BLaER1 (cell line): ENCODE measurements around the gene SMIM35.
"Not testable (repeated sequence)": the region's sequence is repeated elsewhere in the genome, so short reads cannot be mapped to it uniquely, and the experiment has no call there.

Source experiments
- H3K27ac ChIP-seq: shearing (Covaris generic); formaldehyde crosslinking; 2 replicates; pipeline ENCODE4 v1.8.1; 2022
- H3K27me3 ChIP-seq: shearing (Covaris generic); formaldehyde crosslinking; 2 replicates; pipeline ENCODE4 v1.8.1; 2022
- H3K36me3 ChIP-seq: shearing (Covaris generic); formaldehyde crosslinking; 2 replicates; pipeline ENCODE4 v1.8.1; 2022
- H3K4me1 ChIP-seq: shearing (Covaris generic); formaldehyde crosslinking; 2 replicates; pipeline ENCODE4 v1.8.1; 2022
- H3K4me2 ChIP-seq: shearing (Covaris generic); formaldehyde crosslinking; 2 replicates; pipeline ENCODE4 v1.8.1; 2022
- H3K4me3 ChIP-seq: shearing (Covaris generic); formaldehyde crosslinking; 2 replicates; pipeline ENCODE4 v1.8.1; 2022
- H3K9ac ChIP-seq: shearing (Covaris generic); formaldehyde crosslinking; 2 replicates; pipeline ENCODE4 v1.8.1; 2022
- H3K9me3 ChIP-seq: shearing (Covaris generic); formaldehyde crosslinking; 2 replicates; pipeline ENCODE4 v1.8.1; 2022
- H4K20me1 ChIP-seq: shearing (Covaris generic); formaldehyde crosslinking; 2 replicates; pipeline ENCODE4 v1.8.1; 2022
- Cebpa-rat ChIP-seq: shearing (Covaris generic); IDR thresholded peaks from 2 replicates; pipeline ENCODE4 v1.8.1; 2022

The SMIM35 gene

GRCh38 chr11:118068945-118069612 lies 17.7 kb downstream of the SMIM35 start:
- no peak for TF ChIP-seq Cebpa-rat
- Histone ChIP-seq H3K4me1 (no peaks in the 10 kb centered on the region), H4K20me1 (no peaks in the 10 kb centered on the region)

GRCh38 chr11:118068206-118068944 lies 18.4 kb downstream of the SMIM35 start:
- Histone ChIP-seq H3K4me1 (no peaks in the 10 kb centered on the region), H3K4me3 (no peak overlapping the region), H3K36me3 (no peaks in the 10 kb centered on the region), H3K27ac (no peak overlapping the region), H4K20me1 (no peaks in the 10 kb centered on the region), H3K9me3 (no peaks in the 10 kb centered on the region), H3K4me2 (no peak overlapping the region), H3K27me3 (no peaks in the 10 kb centered on the region), H3K9ac (no peak overlapping the region)
- TF ChIP-seq Cebpa-rat, result no peak

More at GRCh38 chr11:118068945-118069612, 17.7 kb downstream of the SMIM35 start:
- H3K4me2 ChIP-seq, result no peak overlapping the region
- no peaks in the 10 kb centered on the region for H3K9me3 ChIP-seq
- H3K27me3 ChIP-seq, result no peaks in the 10 kb centered on the region
- H3K27ac ChIP-seq, result no peak overlapping the region
- no peaks in the 10 kb centered on the region for H3K36me3 ChIP-seq
- H3K4me3 ChIP-seq, result no peak overlapping the region
- H3K9ac ChIP-seq, result no peak overlapping the region

- no peak for TF ChIP-seq Cebpa-rat
- Histone ChIP-seq H3K9me3 (no peaks in the 10 kb centered on the region), H4K20me1 (no peaks in the 10 kb centered on the region), H3K27me3 (no peaks in the 10 kb centered on the region), H3K9ac (no peak overlapping the region), H3K4me2 (no peak overlapping the region), H3K36me3 (no peaks in the 10 kb centered on the region), H3K27ac (no peak overlapping the region), H3K4me1 (no peaks in the 10 kb centered on the region), H3K4me3 (no peak overlapping the region)
Measured at GRCh38 chr11:118067006-118067405, 19.8 kb downstream of the SMIM35 start.

GRCh38 chr11:118065384-118065783 lies 21.4 kb downstream of the SMIM35 start:
- TF ChIP-seq Cebpa-rat, result no peak
- Histone ChIP-seq H3K4me2 (no peak overlapping the region), H3K4me1 (no peaks in the 10 kb centered on the region), H4K20me1 (no peaks in the 10 kb centered on the region), H3K9ac (no peak overlapping the region), H3K9me3 (no peaks in the 10 kb centered on the region), H3K4me3 (no peak overlapping the region), H3K27ac (no peak overlapping the region), H3K36me3 (no peaks in the 10 kb centered on the region), H3K27me3 (no peaks in the 10 kb centered on the region)

- Histone ChIP-seq H3K36me3 (no peaks in the 10 kb centered on the region), H3K9ac (no peak overlapping the region), H4K20me1 (no peaks in the 10 kb centered on the region), H3K4me2 (no peak overlapping the region), H3K9me3 (no peaks in the 10 kb centered on the region), H3K27ac (no peak overlapping the region), H3K4me1 (no peaks in the 10 kb centered on the region), H3K27me3 (no peaks in the 10 kb centered on the region), H3K4me3 (no peak overlapping the region)
- no peak for TF ChIP-seq Cebpa-rat
Measured at GRCh38 chr11:118064956-118065355, 21.8 kb downstream of the SMIM35 start.

- not testable (repeated sequence) for H3K4me1 ChIP-seq, H3K36me3 ChIP-seq, H3K9ac ChIP-seq, H3K4me2 ChIP-seq, H4K20me1 ChIP-seq, H3K4me3 ChIP-seq, H3K27ac ChIP-seq, H3K9me3 ChIP-seq, H3K27me3 ChIP-seq
Measured at GRCh38 chr11:118062631-118063030, 24.1 kb downstream of the SMIM35 start.

- not testable (repeated sequence) for H3K27me3 ChIP-seq, H3K36me3 ChIP-seq, H3K4me3 ChIP-seq, H3K4me2 ChIP-seq, H3K4me1 ChIP-seq, H4K20me1 ChIP-seq, H3K9me3 ChIP-seq, H3K27ac ChIP-seq, H3K9ac ChIP-seq
Measured at GRCh38 chr11:118062181-118062580, 24.6 kb downstream of the SMIM35 start.

GRCh38 chr11:118061586-118062125 lies 25.1 kb downstream of the SMIM35 start:
- H3K27ac ChIP-seq, result no peak overlapping the region

GRCh38 chr11:118060869-118061268 lies 25.9 kb downstream of the SMIM35 start:
- H3K36me3 ChIP-seq, result no peaks in the 10 kb centered on the region
- H3K4me2 ChIP-seq, result no peak overlapping the region
- H3K9me3 ChIP-seq, result no peaks in the 10 kb centered on the region
- no peak overlapping the region for H3K4me3 ChIP-seq
- H3K27ac ChIP-seq, result no peak overlapping the region
- H3K9ac ChIP-seq, result no peak overlapping the region
- no peak for TF ChIP-seq Cebpa-rat
- no peaks in the 10 kb centered on the region for H3K27me3 ChIP-seq
- no peaks in the 10 kb centered on the region for H3K4me1 ChIP-seq
- no peaks in the 10 kb centered on the region for H4K20me1 ChIP-seq

More at GRCh38 chr11:118061586-118062125, 25.1 kb downstream of the SMIM35 start:
- Histone ChIP-seq H3K4me3 (no peak overlapping the region), H3K36me3 (no peaks in the 10 kb centered on the region), H3K9ac (no peak overlapping the region), H3K4me2 (no peak overlapping the region), H3K9me3 (no peaks in the 10 kb centered on the region), H4K20me1 (no peaks in the 10 kb centered on the region), H3K27me3 (no peaks in the 10 kb centered on the region), H3K4me1 (no peaks in the 10 kb centered on the region)
- no peak for TF ChIP-seq Cebpa-rat

GRCh38 chr11:118060081-118060661 lies 26.6 kb downstream of the SMIM35 start:
- H3K4me3 ChIP-seq, result no peak overlapping the region
- H3K9me3 ChIP-seq, result no peaks in the 10 kb centered on the region
- no peak overlapping the region for H3K4me2 ChIP-seq
- TF ChIP-seq Cebpa-rat, result no peak
- no peaks in the 10 kb centered on the region for H4K20me1 ChIP-seq
- H3K4me1 ChIP-seq, result no peaks in the 10 kb centered on the region
- H3K36me3 ChIP-seq, result no peaks in the 10 kb centered on the region
- no peak overlapping the region for H3K9ac ChIP-seq
- no peak overlapping the region for H3K27ac ChIP-seq
- H3K27me3 ChIP-seq, result no peaks in the 10 kb centered on the region
